HCT116 (cell line): ENCODE data around the gene ZNF692.

ENCODE experiments used
- EZH2 ChIP-seq: fragments of 200-600 bp; sonication (generic); IDR thresholded peaks from 2 replicates; pipeline ENCODE4 v1.6.1; 2017; ENCODE audit warnings: antibody characterized with exemption, mixed run types
- POLR2AphosphoS5 ChIP-seq: IDR thresholded peaks from 2 replicates; pipeline ENCODE4 v1.6.1; 2011; ENCODE audit warnings: mild to moderate bottlenecking, low read depth, low read length, moderate library complexity
- TF ChIP-seq, protein P1 (sequence below), 3 experiments: fragments of 200-600 bp in 1 of 3; sonication (generic) in 1 of 3; IDR thresholded peaks in 2 of 3; conservative IDR thresholded peaks in 1 of 3; 2 replicates each; pipeline ENCODE4 v1.5.1; 2012 to 2017; ENCODE audit warnings: low read depth in 2 of 3, low read length in 2 of 3, antibody characterized with exemption in 1 of 3, borderline replicate concordance in 1 of 3, control low read depth in 1 of 3, mild to moderate bottlenecking in 1 of 3, mixed read lengths in 1 of 3, mixed run types in 1 of 3, moderate library complexity in 1 of 3; ENCODE audit not compliant: insufficient read depth in 1 of 3

DNA sequence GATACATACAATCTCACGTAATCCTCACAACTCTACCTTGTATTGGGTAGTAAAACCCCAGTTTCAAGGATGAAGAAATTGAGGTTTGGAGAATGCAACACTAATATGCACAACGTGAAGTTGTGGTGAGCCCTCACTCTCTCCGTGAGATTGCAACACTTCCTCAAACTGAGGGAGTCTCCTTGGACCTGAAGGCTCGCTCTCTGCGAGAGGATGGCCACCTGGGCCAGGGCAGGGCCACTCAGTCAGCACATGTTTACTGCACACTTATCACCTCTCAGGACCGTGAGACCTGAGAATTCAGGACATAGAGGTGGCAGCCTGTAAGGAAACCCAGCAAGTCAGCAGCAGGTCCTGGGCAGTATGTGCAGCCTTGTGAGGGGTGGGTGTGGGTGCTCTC is 41.8 kb downstream of the ZNF692 start:
- no peak for TF ChIP-seq POLR2AphosphoS5
- TF ChIP-seq EZH2 = no peak
- TF ChIP-seq, protein P1, sequence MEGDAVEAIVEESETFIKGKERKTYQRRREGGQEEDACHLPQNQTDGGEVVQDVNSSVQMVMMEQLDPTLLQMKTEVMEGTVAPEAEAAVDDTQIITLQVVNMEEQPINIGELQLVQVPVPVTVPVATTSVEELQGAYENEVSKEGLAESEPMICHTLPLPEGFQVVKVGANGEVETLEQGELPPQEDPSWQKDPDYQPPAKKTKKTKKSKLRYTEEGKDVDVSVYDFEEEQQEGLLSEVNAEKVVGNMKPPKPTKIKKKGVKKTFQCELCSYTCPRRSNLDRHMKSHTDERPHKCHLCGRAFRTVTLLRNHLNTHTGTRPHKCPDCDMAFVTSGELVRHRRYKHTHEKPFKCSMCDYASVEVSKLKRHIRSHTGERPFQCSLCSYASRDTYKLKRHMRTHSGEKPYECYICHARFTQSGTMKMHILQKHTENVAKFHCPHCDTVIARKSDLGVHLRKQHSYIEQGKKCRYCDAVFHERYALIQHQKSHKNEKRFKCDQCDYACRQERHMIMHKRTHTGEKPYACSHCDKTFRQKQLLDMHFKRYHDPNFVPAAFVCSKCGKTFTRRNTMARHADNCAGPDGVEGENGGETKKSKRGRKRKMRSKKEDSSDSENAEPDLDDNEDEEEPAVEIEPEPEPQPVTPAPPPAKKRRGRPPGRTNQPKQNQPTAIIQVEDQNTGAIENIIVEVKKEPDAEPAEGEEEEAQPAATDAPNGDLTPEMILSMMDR (IDR thresholded peaks at IDR 0.05 in 2 of 3, conservative IDR thresholded peaks at IDR 0.05 in 1 of 3; ENCODE audit: borderline replicate concordance in 1 of 3, insufficient read depth in 1 of 3, low read depth in 2 of 3, low read length in 2 of 3) = no peak
